ENCODE measurements around the gene HOXD8. TPM values are rescaled to one million over a fixed set of nuclear protein-coding genes. Genes with fewer than 3 reads are reported as not detected.

HOXD8 gene
- total RNA-seq, 3 donors from 2014 or later, result 4.9 to 13.8 (median 5.6) TPM

DNA sequence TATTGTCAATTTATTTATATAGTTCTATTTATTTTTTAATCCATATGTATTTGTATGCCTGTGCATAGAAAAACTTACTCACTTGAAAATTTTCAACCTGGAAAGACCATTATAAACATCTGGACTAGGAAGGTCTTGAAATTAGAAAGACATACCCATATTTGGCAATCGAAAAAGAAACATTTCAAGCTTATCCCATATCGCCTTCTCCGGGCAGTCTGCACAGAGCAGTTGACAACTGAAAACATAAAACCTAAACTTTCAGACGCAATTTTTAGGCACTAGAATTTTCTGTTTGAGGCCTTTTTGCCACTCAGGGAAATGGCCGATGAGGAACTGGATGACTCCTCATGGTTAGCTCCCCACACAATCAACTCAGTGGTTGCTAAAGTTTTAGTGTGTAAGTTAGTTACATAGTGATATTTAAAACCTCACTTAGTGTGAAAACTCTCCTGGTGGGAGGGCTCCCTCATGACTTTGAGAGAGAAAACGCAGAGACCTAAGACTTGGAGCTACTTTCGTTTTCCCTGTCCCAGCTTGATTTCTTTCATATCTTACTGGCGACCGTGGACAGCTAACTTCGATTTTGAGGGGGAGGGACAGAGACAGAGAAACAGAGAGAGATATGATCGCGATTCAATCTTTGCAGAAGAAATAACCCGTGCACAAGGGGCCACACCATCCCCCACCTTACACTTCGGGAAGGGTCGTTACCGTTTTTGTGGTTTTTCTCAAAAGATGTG, 33.1 kb upstream of the HOXD8 start:
- intact Hi-C loops (cut with DNase I, micrococcal nuclease), result loop anchor here in 1 of 2 donors (5.0 kb wide), 1 partner anchor 404 kb away; no protein-coding TSS in a partner anchor
- peaks cover 24% of the 10 kb centered on the region for H3K4me1 ChIP-seq (ENCODE audit: low read depth)
- ATAC-seq, result no peak
- DNase-seq, result no peak
- H3K36me3 ChIP-seq (ENCODE audit: low read depth), result no peaks in the 10 kb centered on the region
- TF ChIP-seq, protein P1, sequence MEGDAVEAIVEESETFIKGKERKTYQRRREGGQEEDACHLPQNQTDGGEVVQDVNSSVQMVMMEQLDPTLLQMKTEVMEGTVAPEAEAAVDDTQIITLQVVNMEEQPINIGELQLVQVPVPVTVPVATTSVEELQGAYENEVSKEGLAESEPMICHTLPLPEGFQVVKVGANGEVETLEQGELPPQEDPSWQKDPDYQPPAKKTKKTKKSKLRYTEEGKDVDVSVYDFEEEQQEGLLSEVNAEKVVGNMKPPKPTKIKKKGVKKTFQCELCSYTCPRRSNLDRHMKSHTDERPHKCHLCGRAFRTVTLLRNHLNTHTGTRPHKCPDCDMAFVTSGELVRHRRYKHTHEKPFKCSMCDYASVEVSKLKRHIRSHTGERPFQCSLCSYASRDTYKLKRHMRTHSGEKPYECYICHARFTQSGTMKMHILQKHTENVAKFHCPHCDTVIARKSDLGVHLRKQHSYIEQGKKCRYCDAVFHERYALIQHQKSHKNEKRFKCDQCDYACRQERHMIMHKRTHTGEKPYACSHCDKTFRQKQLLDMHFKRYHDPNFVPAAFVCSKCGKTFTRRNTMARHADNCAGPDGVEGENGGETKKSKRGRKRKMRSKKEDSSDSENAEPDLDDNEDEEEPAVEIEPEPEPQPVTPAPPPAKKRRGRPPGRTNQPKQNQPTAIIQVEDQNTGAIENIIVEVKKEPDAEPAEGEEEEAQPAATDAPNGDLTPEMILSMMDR (IDR thresholded peaks at IDR 0.05), result no peak
- H3K9me3 ChIP-seq, result no peaks in the 10 kb centered on the region
- H3K4me3 ChIP-seq, result no peak overlapping the region

GRCh38 chr2:176096986-176097819, 32.3 kb upstream of the HOXD8 start:
- DNase-seq (peak; percentile 71 to 80 (median 74)), ATAC-seq (peak; percentile 90)
- Histone ChIP-seq H3K9me3 (no peaks in the 10 kb centered on the region), H3K4me1 (ENCODE audit: low read depth) (peaks cover 24% of the 10 kb centered on the region), H3K4me3 (no peak overlapping the region), H3K36me3 (ENCODE audit: low read depth) (no peaks in the 10 kb centered on the region)
- TF ChIP-seq, protein P1 (IDR thresholded peaks at IDR 0.05), result peak; percentile 85
- intact Hi-C loops (cut with DNase I, micrococcal nuclease), result loop anchor here in 1 of 2 donors (5.0 kb wide), 1 partner anchor 405 kb away; no protein-coding TSS in a partner anchor

- TF ChIP-seq, protein P1 (IDR thresholded peaks at IDR 0.05), result no peak
- Histone ChIP-seq H3K4me1 (ENCODE audit: low read depth) (peaks cover 24% of the 10 kb centered on the region), H3K36me3 (ENCODE audit: low read depth) (no peaks in the 10 kb centered on the region), H3K9me3 (no peaks in the 10 kb centered on the region), H3K4me3 (no peak overlapping the region)
- intact Hi-C loops (cut with DNase I, micrococcal nuclease), result loop anchor here in 1 of 2 donors (5.0 kb wide), 1 partner anchor 406 kb away; no protein-coding TSS in a partner anchor
- DNase-seq, result no peak
- ATAC-seq, result no peak
These were observed 31.6 kb upstream of the HOXD8 start for GRCh38 chr2:176097820-176098365.

DNA sequence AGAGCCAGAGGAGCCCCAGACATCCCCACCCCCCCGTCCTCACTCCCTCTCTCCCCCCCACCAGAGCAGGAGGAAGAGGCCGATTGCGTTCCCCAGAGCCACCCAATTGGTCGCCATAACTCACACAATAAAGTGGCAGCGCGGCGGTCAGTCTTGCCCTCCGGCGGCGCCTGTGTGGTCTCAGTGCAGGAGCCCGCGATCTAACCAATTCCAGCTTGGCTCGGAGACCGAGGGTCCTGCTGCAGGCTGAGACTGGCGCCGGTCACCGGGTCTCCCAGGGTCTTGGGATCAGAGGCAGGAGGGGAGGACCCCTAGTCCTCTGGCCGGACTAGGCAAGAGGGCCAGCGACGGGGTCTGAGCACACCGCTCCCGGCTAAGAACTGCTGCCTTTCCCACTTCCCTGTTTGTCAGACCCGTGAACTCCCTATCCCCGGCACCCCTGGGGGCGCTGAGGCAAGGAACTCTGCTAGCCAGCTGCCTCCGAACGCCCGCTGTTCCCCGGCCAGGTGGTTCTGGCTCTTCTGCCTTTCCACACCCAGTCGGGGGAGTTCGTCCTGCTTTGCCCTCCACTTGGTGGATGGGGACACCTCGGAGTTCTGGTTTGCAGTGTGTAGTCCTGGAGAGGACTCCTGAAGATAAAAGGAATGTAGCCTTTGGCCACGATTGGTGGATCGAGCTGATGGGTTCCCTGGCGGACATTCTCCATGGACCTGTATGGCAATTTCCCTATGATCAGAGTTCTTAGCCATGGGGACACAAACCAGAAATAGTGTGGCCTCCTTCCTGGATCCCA, 30.9 kb upstream of the HOXD8 start:
- ATAC-seq (no peak), DNase-seq (no peak)
- Histone ChIP-seq H3K9me3 (no peaks in the 10 kb centered on the region), H3K4me1 (ENCODE audit: low read depth) (peaks cover 17% of the 10 kb centered on the region), H3K4me3 (no peak overlapping the region), H3K36me3 (ENCODE audit: low read depth) (no peaks in the 10 kb centered on the region)
- TF ChIP-seq, protein P1 (IDR thresholded peaks at IDR 0.05), result no peak
- intact Hi-C loops (cut with DNase I, micrococcal nuclease), result loop anchor here in 1 of 2 donors (5.0 kb wide), 1 partner anchor 406 kb away; no protein-coding TSS in a partner anchor

Measured in mucosa of descending colon (tissue), 3 donors.